G401.6 (cell line): ENCODE measurements around the gene CFAP100.

Experiments used
- FAIRE-seq: peaks from 2 replicates; lab custom pipeline; 2012; peaks lifted over from hg19 to GRCh38; lab: Jason Lieb, UNC

The CFAP100 gene

DNA sequence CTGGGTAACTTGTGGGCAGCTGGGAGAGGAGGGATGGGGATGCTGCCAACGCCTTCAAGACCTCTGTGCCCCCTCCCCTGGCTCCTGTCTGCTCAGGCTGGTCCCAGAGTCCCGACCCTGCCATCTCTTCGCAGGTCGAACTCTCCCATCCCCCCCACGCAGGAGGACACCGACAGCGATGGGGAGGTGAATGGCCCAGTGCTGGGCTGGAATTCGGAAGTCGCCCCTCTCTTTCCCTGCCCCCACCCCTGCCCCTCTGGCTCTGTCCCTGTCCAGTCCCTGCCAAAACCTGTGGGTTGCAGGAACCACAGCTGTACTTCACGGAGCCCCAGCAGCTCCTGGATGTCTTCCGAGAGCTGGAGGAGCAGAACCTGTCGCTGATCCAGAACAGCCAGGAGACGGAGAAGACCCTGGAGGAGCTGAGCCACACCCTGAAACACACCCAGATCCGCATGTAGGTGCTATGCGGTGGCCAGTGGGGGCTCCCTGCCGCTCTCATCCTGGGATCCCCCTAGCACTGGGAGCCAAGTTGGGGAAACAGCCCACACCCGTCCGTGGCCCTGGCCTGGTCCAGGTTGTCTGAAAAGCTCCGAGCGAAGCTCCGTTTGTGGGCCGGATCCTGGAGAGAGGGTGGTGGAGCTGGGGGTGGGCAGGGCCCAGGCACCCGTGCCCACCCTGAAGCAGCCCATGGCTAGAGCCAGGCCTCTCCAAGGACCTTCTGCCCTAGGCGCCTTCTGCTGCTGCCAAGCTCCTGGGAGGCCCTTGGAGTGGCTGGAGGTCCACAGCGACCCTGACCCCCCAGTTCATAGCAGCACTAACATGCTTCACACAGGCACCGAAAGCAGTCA is 28.7 kb downstream of the CFAP100 start:
- no peak for FAIRE-seq

DNA sequence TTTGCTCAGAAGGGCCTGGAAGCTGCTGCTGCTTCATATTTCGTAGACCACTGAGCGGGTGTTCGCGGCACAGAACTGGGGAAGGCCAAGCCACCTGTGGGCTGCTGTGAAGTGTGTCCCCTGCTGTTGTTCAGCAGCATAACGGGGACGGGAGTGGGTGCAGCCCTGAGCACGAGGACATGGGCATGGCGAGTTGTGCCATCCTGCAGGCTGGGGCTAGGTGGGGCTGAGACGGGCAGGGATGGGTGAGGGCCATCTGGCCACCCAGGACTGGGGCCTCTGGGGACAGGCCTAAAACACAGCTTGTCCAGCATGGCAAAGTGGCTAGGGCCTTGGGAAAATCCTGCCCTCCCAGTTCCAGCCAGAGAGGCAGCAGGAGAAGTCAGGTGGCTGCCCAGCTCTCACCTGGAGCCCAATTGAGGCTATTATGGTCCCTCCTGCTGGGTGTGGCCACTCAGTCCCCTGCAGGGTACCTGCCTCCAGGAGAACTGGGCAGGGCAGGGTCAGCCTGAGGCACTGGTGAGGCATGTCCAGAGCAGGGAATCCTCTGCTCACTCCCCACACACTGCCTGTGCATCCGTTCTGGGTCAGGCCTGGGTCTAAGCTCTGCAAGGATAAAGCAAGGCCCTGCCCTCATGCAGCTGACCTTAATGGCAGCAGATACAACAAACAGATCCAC is 29.5 kb downstream of the CFAP100 start:
- FAIRE-seq = no peak

DNA sequence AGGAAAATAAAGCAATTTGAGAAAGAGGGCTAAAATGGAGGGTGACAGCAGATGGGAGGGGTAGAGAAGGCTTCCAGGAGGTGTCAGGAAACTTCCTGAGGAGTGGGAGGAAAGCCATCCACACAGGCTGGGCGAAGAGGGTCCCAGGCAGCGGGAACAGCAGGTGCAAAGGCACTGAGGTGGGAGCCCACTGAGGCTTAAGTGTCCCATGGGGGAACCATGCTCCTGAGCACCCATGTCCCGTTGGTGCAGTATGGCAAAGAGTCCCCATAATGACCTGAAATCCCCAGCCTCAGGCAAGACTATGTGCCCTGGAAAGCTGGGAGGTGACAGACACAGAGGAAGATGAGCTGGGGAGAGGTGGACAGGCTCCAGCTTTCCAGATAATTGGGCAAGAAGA is 30.0 kb downstream of the CFAP100 start:
- FAIRE-seq = no peak

DNA sequence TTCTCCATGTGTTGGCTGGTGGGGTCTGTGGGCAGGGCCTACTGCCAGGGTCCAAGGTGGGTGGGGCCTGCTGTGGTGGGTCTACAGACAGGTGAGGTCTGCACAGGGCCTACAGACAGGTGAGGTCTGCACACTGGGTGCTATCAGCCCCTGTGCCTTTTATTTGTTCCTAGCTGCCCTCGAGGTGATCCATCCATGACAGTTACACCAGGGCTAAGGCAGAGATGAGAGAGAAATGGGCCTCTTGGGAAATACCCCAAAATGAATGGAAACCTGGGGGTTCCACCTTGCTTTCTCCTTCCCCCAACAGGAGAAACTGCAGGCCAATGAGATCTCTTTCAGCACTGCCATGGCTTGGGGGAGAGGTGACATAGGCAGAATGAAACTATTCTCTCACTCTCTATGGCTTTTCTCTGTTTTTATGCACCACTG is 36.4 kb downstream of the CFAP100 start:
- FAIRE-seq = no peak

DNA sequence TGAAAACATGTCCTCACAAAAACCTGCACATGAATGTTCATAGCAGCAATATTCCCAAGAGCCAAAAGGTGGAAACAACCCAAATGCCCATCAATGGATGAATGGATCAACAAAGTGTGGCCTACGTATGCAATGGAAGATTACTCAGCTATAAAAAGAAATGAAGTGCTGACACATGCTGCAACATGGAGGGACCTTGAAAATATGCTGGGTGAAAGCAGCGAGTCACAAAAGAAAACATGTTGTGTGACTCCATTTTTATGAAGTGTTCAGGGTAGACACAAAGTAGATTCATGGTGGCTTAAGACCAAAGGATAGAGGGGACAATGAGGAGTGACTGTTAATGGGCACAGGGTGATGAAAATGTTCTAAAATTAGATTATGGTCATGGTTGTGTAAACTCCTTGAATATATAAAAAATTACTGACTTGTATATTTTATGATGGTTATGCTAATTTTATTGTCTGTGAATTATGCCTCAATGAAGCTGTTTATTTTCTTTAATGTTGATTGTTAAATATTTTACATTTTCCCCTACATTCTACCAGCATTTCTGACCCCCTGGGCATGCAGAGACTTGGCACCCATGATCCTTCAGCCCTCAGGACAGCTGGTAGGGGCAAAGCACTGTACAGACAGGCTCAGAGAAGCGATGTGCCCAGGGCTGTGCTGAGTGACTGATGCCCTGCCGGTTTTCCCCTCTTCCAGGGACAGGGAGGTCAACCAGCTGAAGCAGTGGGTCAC is 37.8 kb downstream of the CFAP100 start:
- FAIRE-seq = no peak

DNA sequence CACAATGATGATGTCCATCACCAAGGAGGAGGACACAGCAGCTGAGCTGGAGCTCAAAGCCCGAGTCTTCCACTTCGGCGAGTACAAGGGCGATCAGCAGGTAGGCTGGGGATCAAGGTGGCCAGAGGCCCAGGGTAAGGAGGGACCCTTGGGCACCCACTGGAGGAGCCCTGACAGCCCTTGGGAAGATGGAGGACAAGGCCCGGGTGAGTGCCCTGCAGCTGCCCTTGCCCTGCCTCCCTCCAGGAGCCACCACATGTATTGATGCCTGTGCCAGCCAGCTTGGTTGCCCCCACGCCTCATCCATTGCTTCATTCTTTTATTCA is 38.4 kb downstream of the CFAP100 start:
- no peak for FAIRE-seq

DNA sequence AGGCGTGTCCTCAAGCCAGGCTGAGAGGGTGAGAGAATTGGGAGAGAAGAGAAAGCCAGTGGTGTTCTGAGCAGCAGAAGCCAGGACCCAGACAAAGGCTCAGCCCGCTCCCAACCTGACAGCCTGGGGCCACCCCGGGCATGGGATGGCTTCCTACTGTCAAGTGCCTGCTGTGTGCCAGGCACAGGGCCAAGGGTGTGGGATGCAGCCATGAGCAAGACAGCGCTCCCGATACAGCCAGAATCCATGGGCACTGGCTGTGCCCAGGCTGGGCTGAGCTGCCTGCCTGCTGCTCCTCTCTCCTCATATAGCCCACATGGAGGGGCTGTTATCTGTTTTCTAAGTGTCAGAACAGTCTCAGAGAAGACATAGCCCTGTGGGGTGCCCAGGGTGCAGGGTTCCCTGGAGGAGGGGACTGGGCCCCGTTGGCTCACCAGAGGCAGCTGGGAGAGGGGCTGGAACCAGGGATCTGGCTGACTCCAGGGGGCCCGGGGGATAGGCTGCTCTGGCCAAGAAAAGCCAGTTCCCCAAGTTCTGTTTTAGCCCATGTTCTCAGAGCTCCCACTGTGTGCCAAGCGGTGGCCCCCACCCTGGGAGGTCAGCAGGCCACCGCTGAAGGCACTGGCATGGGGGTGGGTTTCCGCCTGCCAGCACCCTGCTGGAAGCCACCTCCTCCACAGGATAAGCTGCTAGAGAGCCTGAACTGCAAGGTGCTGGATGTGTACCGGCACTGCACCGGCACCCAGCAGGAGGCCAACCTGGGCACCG is 39.0 kb downstream of the CFAP100 start:
- FAIRE-seq = no peak

DNA sequence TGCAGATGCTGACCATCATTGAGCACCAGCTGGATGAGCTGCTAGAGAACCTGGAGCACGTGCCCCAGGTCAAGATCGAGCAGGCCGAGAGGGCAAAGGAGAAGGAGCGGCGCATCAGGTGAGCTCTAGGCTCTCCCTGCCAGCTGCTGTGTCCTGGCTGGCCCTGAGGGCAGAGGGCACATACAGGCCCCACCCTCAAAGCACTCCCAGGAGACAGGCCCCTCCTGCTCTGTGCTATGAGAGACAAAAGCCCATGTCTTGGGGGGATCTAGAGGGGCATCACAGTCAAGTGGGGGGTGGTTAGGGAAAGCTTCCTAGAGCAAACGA is 39.5 kb downstream of the CFAP100 start:
- FAIRE-seq = no peak

DNA sequence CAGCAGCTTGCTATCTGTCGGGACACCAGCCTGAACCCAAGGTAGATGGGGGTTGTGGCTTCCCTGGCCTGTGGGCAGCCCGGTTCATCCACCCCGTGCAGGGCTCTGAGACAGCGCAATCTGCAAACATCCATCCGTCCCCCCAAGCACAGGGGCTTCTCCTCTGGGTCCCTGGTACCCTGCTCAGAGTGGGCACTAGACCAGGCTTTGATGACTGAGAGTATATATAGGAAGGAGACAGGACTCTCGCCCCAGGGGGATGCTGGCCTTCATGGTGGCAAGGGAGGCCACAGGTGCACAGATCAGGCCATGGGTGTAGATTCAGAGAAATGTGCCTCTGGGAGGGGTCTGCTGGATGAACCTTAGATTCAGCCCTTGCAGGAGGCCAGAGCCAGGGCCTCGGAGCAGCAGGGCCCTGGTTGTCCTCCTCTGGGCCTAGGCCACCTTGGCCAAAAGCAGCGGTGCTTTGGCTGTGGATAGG is 40.3 kb downstream of the CFAP100 start:
- FAIRE-seq = no peak

DNA sequence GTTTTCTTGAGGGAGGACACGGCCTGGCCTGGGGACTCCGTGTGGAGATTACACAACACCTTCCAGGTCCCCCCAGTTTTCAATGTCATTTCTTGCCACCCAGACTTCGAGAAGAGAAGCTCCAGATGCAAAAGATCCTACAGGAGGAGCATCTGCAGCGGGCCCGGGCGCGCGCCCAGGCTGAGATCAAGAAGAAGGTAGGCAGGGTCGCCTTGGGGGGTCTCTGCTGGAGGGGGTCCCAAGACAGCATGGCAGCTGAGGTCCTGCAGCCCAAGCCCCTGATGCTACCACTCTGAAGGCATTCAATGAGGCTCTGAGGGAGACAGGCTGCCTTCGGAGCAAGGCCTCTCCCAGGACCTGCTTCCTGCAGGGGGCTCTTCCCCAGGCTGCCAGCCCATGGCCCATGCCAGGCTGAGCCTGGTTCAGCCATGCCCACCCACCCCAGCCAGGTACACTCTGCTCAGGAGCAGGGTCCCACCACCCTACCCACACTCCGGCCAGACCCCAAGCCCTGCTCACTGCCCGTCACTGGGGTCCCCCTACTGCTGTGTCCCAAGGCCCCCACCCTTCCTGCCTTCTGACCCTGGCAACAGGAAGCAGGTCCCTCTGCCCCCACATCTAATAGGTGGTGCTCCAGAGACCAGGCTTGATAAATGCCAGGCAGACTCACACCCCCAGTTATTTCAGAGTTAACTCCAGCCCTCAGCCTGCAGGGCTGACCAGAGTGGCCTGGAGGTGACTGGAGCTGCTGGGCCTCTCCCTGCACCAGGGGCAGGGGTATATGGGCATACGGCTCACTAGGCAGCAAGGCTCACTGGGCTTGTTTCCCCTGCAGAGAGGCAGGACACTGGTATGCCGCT is 41.0 kb downstream of the CFAP100 start:
- no peak for FAIRE-seq

DNA sequence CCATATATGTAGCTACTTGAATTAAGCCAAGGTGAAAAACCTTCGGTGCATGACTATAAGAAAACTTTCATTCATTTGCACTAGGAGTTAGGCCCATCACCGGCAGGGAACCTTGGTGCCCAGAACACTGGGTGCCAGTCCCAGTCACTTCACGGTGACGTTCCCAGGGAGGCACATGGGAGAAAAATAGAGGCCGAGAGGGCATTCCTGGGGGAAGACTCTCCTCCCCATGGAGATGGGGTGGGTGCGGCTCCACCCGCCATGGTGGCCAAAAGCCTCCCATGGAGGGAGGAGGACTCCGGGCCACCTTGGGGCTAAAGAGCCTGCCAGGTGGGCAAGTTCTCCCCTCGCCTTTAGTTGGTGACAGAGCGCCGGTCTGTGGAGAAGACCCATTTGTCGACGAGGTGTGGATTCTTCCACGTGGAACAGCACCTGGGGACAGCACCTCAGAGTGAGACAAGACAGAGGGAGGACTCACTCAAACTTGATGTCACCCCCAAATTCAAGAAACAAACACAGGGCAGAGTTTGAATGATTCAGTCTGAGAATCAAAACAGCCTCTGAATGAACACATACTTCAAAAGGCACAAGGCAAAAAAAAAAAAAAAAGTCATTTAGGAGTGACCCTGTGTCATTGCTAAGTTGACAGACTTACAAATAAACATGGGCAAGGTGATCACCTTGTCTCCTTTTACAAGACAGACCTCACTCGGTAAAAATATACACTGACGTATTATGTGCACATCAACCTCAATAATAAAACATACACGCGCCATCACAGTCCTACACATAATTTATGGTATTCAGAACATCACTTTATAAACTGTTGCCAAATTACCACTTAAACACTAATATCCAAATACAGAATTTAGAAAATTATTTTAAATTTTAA is 42.4 kb downstream of the CFAP100 start:
- FAIRE-seq = no peak

DNA sequence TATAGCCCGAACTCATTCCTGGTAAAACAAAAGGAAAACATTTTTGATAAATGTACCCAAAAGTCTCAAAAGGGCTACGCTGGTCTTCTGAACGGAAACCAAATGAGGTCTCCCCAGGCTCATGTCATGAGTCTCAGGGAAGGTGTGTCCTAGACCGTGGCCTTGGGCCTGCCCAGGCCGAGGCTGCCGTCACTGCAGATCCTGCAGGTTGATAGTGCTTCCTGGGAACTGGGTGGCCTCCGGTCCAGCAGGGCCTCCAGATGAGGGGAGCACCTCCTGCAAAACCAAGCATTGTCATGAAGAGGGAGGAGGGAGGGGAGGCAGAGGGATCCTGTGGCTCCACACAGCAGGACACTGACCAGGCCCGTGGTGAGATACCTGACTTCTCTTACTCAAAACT is 43.5 kb downstream of the CFAP100 start:
- no peak for FAIRE-seq

DNA sequence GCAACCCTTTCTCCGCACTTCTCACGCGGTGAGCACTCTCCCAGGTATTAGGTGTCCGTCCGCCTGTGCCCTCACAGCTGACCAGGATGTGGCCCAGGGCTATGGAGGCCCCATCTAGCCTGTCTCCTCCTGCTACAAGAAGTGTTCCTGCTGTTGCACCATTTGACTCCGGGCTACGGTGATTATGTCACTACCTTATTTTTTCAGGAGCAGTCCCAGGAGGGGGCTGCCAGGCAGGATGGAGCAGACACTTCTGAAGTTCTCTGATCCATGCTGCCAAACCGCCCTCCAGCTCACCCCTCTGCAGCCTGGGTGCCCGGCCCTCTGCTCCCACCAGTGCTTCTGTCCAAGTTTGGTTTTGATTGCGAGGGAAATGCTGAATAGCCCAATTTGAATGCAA is 44.0 kb downstream of the CFAP100 start:
- no peak for FAIRE-seq

DNA sequence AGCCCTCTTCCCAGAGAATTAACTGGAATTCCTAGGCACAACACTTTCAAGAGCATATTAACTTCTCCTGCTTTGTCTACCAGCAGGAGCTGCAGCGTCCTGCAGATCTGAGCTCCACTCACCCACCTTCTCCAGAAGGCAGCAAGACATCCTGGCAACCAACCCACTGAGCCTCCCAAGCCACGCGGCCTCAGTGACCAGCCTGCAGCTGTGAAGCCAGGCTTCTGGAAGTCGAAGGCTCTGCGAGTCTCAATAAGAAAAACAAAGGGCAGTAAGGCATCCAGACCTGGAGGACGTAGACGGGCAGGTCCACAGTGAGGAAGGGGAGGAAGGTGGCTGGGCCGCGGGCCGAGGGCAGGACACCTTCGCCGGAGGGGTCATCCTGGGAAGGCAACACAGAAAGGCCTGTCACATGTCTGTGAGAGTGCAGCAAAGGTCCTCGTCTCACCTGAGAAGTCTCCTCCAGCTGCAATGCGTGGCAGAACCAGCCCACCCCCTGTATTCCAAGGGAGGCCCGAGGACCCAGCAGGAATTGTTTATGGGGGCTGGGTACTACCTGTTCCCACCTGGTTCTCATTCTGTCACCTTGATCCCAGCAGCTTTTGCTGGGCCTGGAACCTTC is 44.7 kb downstream of the CFAP100 start:
- no peak for FAIRE-seq

DNA sequence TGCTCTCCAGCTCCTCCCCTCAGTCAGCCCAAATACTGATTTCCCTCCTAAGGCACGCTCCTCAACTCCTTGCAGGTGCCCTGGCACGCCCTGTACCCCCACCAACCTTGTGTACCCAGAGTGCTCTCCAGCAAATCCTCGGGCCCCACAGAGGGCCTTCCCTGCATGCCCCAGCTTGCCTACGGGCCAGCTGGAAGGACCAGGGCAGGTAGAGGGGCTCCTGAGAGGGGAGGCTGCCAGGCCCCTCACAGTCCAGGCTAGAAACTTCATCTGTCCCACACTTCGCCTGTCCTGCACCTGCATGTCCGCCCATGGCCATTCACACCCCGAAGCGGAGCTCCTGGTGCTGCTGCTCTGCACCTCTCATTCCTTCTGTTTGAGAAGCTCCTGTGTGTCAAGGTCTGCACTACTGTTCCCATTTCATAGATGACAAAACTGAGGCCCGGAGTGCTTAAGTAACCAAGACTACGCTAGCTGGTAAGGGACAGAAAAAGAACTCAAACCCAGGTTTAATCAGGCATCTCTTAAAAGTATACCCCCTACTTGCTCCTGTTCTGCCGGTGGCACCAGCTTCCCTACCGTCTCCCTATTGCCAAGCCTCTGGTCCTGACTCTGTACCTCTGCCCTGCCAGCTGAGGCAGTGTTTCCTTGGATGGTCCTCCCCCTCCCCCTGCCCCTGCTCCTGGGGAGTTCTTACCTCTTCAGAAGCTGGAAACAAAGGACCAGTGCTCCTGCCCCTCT is 45.4 kb downstream of the CFAP100 start:
- no peak for FAIRE-seq

DNA sequence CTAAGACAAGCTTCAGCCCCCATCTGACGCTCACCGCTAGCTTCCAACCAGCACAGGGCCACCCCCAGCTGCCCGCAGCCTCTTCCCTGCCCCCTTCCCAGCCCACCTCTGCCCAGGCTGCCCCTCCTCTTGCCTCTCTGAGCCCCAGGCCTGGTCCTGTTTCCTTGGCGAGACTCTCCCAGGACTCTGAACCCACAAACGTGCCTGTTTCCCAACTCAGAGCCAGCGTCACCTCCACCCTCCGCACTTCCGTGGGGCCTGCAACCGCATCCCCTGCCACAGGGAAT is 45.9 kb downstream of the CFAP100 start:
- no peak for FAIRE-seq

DNA sequence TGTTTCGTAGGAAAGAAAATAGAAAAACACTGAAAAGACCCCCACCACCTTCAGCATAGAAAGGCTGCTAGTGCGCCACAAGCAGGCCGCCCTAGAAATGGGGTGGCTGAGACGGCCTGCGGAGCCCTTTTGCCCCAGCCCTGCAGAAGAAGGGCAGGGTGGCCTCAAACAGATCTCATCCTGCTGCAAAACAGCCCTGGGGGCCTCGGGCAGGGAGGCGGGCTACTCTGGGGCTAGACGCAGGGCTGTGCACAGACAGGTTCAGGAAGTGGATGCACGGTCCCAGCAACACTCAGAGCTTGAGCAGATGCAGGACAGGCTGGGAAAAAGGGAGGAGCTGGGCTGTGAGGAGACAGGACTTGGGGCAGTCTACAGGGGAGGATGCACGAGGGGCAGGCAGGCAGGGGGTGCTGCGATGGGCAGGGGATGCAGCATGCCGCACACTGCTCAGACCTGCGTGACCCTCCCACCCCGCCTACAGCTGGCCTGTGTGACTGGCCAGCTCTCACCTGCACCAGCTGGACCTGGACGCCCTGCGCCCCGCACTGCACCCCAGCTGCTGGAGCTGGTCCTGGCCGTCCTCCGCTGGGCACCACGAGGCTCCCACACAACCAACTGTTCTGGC is 46.7 kb downstream of the CFAP100 start:
- FAIRE-seq = no peak

DNA sequence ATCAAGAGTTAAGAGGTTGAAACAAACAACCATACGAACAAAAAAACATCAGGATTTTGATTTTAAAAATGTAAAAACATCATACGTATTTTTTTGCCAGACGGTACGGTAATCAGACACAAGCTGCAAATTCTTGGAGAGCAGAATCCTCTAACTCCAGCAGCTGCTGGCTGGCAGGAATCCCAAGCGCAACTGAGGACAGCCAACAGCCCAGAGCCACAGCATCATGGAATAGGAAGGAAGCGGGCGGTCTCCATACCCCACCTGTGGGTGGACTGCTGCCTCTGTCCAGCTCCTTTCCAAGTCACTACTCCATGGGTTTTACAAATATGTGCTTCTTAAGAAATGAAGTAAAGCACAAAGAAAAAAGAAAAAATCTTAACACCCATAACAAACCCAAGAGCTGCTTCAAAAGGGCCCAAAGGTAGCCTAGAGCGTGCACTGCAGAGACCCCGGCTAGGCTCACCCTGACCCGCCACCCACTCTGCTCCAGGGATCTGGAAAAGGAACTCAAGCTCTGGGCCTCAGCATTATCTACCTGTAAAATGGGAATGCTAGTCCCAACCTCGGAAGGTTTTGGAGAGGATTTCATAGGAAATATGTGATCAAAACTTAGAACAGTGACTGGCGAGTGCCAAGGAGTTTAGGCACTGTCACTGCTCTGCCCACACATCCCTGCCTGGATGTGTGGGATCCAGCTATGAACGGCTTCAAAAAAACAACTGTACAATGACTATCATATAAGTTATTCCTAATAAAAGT is 47.6 kb downstream of the CFAP100 start:
- FAIRE-seq = no peak
